GM23338 (cell line): ENCODE results near the gene NKX2-2.

Experiments
- CREB1 ChIP-seq: fragments of 250-450 bp; sonication (Bioruptor Pico); IDR thresholded peaks from 2 replicates; pipeline ENCODE4 v1.5.0; 2020; ENCODE audit warnings: low read depth, mild to moderate bottlenecking, moderate library complexity
- EZH2 ChIP-seq: fragments of 200-600 bp; sonication (generic); IDR thresholded peaks from one replicate; pipeline ENCODE4 v1.8.0; 2017; ENCODE audit warnings: antibody characterized with exemption, mild to moderate bottlenecking, low read depth; ENCODE audit not compliant: unreplicated experiment
- EZH2phosphoT487 ChIP-seq: fragments of 200-600 bp; sonication (generic); IDR thresholded peaks from one replicate; pipeline ENCODE4 v1.8.1; 2018; ENCODE audit warnings: antibody characterized with exemption; ENCODE audit not compliant: unreplicated experiment
- JUNB ChIP-seq: IDR thresholded peaks from one replicate; pipeline ENCODE4 v1.6.1; 2016; ENCODE audit warnings: antibody characterized with exemption; ENCODE audit not compliant: unreplicated experiment
- NANOG ChIP-seq: IDR thresholded peaks from 2 replicates; pipeline ENCODE4 v1.6.1; 2016; ENCODE audit warnings: antibody characterized with exemption, borderline replicate concordance
- POLR2AphosphoS5 ChIP-seq: IDR thresholded peaks from 2 replicates; pipeline ENCODE4 v1.6.1; 2016; ENCODE audit warnings: antibody characterized with exemption, low read depth
- ZNF114 ChIP-seq: fragments of 250-450 bp; sonication (Bioruptor Pico); IDR thresholded peaks from 2 replicates; pipeline ENCODE4 v1.5.0; 2020; ENCODE audit warnings: mild to moderate bottlenecking, moderate library complexity
- ZNF331 ChIP-seq: fragments of 250-450 bp; sonication (Bioruptor Pico); IDR thresholded peaks from 2 replicates; pipeline ENCODE4 v1.5.0; 2020; ENCODE audit warnings: low read depth, mild to moderate bottlenecking, moderate library complexity
- TF ChIP-seq, protein P1 (sequence below): IDR thresholded peaks from one replicate; pipeline ENCODE4 v1.6.1; 2018; ENCODE audit warnings: antibody characterized with exemption; ENCODE audit not compliant: unreplicated experiment
- TF ChIP-seq, protein P2 (sequence below), 2 experiments: fragments of 200-600 bp in 1 of 2; sonication (generic) in 1 of 2; conservative IDR thresholded peaks; 2 replicates each; pipeline versions ENCODE4 v1.5.1 to v1.6.1; 2016 to 2017; ENCODE audit warnings: antibody characterized with exemption in 2 of 2, low read depth in 2 of 2, mild to moderate bottlenecking in 2 of 2, moderate library complexity in 1 of 2

DNA sequence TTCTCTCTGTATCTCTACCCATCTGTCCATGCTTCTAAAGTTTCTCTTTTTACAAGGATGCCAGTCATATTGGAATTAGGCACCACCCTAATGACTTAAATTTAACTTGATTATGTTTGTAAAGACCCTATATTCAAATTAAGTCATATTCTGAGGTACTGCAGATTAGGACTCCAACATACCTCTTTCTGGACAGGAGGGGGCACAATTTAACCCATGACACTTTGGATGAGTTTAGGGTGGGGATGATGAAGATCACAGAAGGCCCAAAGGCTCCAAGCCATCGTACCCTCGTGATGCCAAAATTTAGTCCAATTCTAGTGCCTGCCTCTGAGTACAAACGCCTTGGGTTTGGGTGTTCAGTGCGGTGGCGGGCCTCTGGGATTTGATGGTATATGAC is 15.0 kb upstream of the NKX2-2 start:
- TF ChIP-seq, protein P1, sequence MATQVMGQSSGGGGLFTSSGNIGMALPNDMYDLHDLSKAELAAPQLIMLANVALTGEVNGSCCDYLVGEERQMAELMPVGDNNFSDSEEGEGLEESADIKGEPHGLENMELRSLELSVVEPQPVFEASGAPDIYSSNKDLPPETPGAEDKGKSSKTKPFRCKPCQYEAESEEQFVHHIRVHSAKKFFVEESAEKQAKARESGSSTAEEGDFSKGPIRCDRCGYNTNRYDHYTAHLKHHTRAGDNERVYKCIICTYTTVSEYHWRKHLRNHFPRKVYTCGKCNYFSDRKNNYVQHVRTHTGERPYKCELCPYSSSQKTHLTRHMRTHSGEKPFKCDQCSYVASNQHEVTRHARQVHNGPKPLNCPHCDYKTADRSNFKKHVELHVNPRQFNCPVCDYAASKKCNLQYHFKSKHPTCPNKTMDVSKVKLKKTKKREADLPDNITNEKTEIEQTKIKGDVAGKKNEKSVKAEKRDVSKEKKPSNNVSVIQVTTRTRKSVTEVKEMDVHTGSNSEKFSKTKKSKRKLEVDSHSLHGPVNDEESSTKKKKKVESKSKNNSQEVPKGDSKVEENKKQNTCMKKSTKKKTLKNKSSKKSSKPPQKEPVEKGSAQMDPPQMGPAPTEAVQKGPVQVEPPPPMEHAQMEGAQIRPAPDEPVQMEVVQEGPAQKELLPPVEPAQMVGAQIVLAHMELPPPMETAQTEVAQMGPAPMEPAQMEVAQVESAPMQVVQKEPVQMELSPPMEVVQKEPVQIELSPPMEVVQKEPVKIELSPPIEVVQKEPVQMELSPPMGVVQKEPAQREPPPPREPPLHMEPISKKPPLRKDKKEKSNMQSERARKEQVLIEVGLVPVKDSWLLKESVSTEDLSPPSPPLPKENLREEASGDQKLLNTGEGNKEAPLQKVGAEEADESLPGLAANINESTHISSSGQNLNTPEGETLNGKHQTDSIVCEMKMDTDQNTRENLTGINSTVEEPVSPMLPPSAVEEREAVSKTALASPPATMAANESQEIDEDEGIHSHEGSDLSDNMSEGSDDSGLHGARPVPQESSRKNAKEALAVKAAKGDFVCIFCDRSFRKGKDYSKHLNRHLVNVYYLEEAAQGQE: no peak
- TF ChIP-seq, protein P2, sequence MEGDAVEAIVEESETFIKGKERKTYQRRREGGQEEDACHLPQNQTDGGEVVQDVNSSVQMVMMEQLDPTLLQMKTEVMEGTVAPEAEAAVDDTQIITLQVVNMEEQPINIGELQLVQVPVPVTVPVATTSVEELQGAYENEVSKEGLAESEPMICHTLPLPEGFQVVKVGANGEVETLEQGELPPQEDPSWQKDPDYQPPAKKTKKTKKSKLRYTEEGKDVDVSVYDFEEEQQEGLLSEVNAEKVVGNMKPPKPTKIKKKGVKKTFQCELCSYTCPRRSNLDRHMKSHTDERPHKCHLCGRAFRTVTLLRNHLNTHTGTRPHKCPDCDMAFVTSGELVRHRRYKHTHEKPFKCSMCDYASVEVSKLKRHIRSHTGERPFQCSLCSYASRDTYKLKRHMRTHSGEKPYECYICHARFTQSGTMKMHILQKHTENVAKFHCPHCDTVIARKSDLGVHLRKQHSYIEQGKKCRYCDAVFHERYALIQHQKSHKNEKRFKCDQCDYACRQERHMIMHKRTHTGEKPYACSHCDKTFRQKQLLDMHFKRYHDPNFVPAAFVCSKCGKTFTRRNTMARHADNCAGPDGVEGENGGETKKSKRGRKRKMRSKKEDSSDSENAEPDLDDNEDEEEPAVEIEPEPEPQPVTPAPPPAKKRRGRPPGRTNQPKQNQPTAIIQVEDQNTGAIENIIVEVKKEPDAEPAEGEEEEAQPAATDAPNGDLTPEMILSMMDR (conservative IDR thresholded peaks at IDR 0.05; ENCODE audit: low read depth in 2 of 2): peak; percentile 43 to 52
- no peak for TF ChIP-seq EZH2phosphoT487
- no peak for TF ChIP-seq POLR2AphosphoS5
- TF ChIP-seq EZH2: no peak
- TF ChIP-seq CREB1: no peak
- TF ChIP-seq JUNB: no peak
- TF ChIP-seq ZNF114 (CRISPR knock-in tag): no peak
- no peak for TF ChIP-seq ZNF331 (CRISPR knock-in tag)
- no peak for TF ChIP-seq NANOG
